WI38 (cell line): ENCODE data around the gene FAM228B.

Source experiments
- H3K4me3 ChIP-seq: 2 replicates; pipeline ENCODE4 v1.5.1; 2011; ENCODE audit warnings: low read depth, mild to moderate bottlenecking, control low read depth, low read length
- TF ChIP-seq, protein P1 (sequence below): IDR thresholded peaks from 2 replicates; pipeline ENCODE4 v1.5.1; 2012; ENCODE audit warnings: low read depth, mild to moderate bottlenecking, control low read depth, low read length

The FAM228B gene

DNA sequence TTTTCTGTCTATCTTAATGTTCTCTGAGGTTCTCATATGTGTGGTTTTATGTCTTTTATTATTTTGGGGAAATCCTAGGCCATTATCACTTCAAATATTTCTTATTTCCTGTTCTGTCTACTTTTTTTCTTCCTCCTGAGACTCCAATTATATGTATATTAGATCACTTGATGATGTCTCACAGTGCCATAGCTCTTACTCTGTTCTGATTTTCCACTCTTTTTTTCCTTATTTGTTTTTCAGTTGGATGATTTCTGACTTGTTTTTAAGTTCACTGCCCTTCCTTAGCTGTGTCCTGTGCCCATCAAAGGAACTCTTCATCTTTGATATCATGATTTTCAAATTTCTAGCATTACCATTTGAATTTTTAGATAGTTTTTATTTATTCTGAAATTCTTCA is 24.1 kb downstream of the FAM228B start:
- no peak overlapping the region for H3K4me3 ChIP-seq
- TF ChIP-seq, protein P1, sequence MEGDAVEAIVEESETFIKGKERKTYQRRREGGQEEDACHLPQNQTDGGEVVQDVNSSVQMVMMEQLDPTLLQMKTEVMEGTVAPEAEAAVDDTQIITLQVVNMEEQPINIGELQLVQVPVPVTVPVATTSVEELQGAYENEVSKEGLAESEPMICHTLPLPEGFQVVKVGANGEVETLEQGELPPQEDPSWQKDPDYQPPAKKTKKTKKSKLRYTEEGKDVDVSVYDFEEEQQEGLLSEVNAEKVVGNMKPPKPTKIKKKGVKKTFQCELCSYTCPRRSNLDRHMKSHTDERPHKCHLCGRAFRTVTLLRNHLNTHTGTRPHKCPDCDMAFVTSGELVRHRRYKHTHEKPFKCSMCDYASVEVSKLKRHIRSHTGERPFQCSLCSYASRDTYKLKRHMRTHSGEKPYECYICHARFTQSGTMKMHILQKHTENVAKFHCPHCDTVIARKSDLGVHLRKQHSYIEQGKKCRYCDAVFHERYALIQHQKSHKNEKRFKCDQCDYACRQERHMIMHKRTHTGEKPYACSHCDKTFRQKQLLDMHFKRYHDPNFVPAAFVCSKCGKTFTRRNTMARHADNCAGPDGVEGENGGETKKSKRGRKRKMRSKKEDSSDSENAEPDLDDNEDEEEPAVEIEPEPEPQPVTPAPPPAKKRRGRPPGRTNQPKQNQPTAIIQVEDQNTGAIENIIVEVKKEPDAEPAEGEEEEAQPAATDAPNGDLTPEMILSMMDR = no peak

GRCh38 chr2:24152413-24153197 is 29.3 kb downstream of the FAM228B start:
- H3K4me3 ChIP-seq = no peak overlapping the region
- TF ChIP-seq, protein P1 = no peak

DNA sequence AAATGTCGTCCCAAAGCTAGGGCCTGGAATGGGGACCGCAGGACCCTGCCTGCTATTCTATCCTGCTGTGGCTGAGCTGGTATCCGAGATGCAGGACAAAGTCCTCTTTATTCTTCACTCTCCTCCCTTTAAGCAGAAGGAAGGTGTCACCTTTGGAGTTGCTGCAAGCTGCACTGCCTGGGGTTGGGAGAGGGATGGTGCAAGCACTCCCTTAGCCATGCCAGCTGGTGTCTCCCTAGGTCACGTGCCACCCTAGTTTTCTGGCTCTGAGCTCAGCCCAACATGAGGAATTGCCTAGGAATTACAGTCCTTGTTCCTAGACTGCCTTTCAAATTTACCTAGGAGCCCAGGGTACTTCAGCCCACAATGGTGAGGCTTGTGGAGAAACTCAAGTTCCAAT is 30.2 kb downstream of the FAM228B start:
- no peak overlapping the region for H3K4me3 ChIP-seq
- TF ChIP-seq, protein P1 = no peak

GRCh38 chr2:24158131-24158530 is 34.9 kb downstream of the FAM228B start:
- no peak overlapping the region for H3K4me3 ChIP-seq
- TF ChIP-seq, protein P1 = no peak

- TF ChIP-seq, protein P1 = no peak
- no peak overlapping the region for H3K4me3 ChIP-seq
Measured at GRCh38 chr2:24159708-24160107, 36.4 kb downstream of the FAM228B start.

DNA sequence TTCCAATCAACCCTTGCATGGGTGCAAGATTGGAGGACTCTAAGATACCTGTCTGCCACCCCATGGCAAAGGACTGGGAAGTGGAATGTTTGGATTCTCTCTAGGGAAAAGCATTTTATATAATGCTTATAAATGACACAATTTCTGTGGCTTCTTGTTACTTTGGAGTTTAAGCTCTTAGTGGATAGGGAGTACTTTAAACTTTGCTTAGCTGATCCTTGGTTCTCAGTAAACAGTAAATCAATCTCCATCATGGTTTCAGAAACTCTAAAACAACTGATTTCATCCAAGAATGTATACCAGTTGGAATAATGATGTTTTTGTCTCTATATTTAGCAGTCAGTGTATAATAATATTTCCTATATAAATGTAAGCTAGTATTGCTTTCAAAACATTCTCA is 37.5 kb downstream of the FAM228B start:
- TF ChIP-seq, protein P1 = no peak
- no peak overlapping the region for H3K4me3 ChIP-seq

DNA sequence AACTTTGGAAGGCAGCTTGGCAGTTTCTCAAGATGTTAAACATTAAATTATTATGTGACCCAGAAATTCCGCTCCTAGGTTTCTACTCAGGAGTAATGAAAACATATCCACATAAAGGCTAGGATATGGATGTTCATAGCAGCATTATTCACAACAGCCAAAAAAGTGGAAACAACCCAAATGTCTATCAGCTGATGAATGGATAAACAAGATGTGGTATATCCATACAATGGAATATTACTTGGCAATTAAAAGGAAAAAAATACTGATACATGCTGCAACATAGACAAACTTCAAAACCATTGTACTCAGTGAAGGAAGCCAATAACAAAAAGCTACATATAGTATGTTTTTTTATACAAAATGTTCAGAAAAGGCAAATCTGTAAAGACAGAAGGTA is 39.2 kb downstream of the FAM228B start:
- H3K4me3 ChIP-seq = no peak overlapping the region
- TF ChIP-seq, protein P1 = no peak
